ENCODE measurements around the gene AGT.
"Not testable (repeated sequence)": the region's sequence is repeated elsewhere in the genome, so short reads cannot be mapped to it uniquely, and the experiment has no call there.

Gene AGT

DNA sequence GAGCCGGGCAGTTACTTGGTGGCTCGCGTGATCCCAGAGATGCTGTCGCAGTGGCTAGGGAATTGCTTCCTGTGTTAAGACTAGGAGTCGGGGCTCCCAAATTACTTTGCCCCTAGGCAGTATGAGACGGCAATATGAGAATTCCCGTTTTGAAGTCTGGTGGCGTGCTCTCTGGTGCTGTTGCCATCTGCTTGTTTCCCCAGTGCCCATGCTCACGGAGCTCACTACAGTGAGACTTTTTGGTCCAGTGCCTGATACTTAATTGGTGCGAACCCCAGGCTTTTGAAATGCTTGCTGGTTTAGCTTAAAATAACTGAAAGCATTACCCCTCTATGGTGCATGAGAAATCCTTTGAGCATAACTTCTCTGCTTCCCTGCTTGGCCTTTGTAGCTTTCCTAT is 22.3 kb downstream of the AGT start:
- no peak for DNase-seq (ENCODE audit: low spot score)

DNA sequence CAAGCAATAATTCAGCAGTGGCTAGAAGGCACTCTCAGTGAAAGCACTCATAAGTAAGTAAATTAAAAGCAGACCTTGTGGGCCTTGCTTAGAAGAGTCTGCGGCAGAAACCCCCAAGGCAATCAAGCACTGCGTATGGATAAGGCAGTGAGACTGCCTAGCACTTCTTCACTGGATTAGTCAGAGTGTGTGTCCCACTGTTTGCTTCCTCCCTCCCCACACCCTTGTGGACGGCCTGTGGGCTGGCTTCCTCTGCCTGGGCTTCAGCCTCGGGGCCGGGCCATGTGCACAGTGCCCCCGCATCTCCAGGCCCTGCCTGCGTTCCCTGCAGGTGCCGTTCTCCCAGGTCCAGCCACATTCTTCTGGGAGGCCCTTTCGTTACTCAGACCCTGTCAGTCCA is 23.8 kb downstream of the AGT start:
- DNase-seq (ENCODE audit: low spot score) = no peak

DNA sequence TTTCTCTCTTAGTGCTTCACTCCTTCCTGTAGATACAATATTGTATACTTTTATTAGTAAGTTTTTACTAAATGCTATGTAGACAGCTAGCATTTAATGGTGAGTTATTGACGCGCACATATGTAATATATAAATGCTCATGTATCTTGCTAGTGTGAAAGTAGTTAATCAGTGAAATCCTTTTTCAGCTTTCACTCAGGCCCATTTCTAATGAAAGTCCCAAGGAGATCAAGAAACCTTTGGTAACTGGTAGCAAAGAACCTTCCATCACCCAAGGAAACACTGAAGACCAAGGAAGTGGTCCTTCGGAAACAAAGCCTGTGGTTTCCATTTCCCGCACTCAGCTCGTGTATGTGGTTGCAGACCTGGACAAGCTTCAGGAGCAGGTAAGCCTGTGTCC is 27.2 kb downstream of the AGT start:
- no peak for DNase-seq (ENCODE audit: low spot score)

DNA sequence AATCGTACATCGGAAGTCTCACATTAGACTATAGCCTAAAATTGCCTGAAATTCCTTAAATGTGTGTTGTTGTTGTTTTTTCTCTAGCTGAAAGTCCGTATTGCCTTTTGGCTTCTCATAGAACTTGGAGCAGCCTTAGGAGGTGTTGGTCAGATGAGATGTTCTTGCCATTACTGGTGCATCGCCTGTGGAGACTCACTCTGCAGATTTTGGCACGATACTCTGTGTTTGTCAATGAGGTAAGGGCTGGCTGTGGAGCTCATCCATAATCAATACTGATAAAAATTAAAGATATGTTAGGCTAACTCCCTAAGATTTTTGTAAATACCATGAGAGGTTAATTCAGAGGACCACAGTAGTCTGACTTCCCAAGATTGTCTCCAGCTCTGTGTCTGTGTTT is 28.9 kb downstream of the AGT start:
- no peak for DNase-seq (ENCODE audit: low spot score)

DNA sequence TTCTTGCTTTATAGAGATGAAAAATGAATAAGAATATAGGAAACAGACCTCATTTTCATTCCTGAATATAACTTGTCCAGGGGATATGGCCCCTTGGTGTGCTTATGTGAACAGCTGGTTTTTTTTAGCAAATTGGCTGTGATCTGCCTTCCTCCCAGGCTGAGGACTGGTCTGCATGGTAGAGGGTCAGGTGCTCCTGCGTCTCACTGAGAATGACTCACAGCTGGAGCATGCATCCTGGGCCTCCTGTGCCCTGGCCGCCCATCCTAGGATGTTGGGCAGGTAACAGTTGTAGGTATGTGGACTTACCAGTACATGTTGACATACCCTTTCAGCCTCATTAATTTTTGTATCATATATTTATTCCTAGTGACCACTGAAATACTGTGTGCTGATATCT is 29.8 kb downstream of the AGT start:
- no peak for DNase-seq (ENCODE audit: low spot score)

DNA sequence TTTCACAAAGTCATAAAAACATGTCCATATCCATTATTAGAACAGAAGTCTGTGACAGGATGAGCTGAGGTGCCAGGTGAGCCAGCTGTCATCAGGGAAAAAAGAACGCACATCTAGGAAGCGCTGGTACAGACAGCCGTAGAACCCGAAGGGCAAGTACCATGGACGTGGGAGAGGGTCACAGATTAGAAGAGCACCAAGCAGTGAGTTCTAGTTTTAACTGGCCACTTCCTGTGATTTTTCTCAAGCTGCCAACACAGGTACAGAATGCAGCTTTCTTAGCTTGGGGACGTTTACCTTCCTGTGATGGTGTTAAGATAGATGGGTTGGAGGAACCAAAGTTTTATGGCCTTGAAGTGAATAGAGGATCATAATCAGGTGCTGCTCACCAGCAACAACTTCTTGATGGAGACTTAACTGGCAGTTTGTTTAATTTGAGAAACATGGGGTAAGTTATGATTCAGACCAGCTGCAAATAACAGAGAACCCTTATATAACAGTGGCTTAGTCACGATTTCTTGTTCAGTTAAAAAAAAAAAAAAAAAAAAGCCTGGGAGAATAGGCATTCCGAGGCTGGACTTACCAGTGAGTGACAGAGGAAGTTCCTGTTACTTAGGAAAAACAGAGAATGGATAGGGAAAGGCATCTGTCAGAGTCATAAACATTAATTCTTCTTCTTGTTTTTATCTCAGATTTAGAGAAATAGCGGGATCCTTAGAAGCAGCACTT is 30.9 kb downstream of the AGT start:
- no peak for DNase-seq (ENCODE audit: low spot score)

DNA sequence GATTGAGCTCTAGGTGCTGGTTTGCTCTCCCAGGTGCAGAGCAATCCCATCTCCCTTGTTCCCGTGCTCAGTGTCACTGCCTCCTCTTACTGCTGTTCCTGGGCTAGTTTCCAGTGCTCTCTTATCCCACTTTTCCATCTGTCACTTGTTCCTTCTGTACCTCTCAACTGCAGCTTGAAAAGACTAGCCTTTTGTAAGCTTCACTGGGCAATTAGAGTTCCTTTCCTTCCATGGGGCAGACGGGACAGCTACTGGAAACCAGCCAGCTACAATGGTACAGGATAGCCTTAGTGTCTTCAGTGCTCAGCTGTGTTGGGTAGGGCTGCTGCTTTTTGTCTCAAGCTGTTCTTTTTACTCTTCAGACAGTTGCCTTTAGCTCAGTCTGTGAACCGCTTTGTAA is 31.6 kb downstream of the AGT start:
- DNase-seq (ENCODE audit: low spot score) = no peak

DNA sequence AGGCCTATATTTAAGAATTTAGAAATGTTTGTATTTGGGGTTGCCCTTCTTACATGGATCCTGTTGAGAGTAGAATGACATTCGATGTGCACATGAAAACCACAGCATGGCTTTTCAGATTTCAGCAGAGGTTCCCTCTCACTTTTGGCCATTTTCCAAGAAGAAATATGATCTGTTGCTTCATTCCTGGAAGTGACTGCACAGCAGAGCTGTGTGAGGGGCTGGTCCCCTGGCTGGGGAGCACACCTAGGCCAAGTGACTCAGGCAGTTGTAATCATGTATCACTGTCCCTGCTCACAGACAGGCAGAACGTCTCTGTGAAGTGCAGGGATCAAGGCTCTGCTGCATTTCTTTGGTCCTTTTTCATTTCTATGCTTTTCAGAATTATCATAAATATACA is 32.3 kb downstream of the AGT start:
- no peak for DNase-seq (ENCODE audit: low spot score)

DNA sequence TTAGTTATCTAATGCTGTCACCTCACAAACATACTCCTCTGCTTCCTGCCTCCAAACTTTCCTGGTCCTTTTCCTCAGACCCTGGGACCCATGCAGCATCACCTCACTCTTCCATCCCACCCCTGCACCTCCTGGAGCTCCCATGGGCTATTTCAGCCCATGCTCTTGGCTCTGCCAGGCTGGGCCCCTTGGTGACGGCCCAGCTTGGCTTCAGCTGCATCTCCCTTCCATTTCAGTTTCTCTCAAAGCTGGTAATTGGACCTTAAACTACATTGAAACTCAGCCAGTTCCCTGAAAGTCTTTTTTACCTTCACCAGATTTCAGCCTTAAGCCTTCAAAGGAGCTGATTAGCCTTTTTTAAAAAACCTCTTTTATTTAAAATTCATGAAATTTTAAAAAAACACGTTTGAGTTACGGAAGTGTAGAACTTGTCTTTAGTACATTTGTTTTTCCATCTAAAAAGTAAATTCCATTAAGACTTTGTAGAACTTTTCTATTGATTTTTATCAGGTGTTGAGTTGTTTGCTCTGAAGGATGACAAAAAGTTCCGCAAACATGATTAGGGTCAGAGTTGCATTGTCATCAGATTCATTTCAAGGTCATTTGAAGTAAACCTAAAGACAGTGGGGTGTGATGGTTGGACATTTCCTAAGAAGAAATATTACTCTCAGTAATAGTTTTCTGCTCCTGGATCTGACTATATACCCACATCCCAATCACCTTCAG is 33.5 kb downstream of the AGT start:
- DNase-seq (ENCODE audit: low spot score) = no peak

DNA sequence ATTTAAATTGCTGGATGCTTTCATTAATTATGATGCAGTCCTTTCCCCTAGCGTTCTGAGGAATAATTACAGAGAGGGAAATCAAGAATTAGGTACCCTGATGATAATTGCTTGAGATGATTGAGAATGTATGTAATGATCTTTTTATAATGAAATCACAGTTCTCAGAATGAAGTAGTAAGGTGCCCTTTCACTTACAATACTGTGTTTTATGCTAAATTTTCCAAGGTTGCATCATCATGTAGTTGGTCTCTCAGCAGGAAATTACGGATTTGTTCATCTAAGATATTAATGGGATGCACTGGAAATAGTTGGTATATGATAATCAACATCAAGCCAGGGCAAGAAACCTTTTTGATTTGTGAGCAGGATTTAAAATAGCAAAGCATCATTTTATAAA is 34.1 kb downstream of the AGT start:
- no peak for DNase-seq (ENCODE audit: low spot score)

DNA sequence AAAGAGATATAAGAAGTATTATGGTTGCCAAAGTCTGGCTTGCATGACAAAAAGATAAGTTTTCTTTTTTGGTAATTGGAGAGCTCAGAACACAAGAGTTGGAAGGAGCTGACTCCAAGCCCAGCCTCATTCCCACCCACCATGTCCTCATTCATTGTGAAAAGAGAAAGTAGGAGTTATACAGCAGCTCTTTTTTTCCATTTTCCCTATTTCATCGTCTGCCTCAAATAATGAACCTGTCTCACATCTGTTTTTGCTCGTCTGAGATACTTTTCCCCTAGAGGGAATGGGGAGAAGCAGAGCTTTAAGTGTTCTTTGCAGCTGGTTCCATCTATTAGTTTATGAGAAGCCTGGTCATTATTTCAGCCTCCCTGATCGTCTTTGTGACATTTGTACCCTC is 34.7 kb downstream of the AGT start:
- DNase-seq (ENCODE audit: low spot score) = no peak

DNA sequence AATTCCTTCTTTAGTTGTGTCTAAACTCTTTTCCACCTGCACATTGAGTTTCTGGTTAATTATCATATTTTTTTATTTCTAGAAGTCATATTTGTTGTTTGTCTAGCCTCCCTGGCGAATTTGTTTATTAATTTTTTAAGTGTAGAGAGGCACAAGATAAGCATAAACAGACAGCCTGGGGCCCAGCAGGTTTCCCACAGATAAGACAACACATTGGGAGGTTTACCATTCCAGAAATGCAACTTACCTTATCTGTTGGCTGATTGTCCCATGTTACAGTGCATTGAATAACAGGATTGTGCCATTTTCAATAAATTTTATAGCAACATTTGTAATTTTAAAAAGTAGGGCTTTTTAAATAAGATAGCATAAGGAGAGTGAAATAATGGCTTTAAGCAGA is 36.7 kb downstream of the AGT start:
- DNase-seq (ENCODE audit: low spot score) = peak; percentile 38

DNA sequence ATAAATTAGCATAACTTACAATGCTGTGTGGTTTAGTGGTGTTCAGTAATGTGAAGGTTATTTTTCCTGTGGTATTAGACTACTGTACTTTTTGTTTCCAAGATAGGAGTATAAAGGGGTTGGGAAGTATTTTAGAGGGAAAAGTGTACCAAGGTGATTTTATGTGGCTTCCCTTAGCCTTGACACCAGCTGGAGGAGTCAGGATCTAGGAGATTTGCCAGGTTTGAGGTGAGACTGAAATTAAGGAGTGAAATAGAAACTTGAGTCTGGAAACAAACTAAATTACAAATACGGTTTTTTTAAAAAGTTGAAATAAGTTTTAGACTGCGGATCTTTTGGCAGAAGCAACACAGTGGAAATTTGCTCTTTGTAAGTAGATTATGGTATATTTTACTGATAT is 39.3 kb downstream of the AGT start:
- no peak for DNase-seq (ENCODE audit: low spot score)

DNA sequence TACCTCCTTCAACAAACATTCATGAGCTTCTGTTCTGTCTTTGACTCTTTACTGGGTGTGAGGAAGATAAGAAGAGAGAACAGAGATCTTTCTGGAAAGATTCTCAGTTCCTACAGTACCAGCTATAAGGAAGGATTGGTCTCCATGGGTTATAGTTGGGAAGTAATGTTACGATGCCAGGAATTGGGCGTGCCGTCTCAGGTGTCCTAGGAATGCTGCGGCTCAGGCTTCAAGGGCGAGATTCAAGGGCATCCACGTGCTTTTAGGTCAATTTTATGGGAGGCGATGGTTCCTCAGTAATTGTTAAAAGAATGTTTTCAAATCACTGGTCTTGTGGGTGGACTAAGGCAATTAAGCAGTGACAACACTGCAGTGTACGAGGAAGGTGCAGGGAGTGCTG is 44.4 kb downstream of the AGT start:
- DNase-seq (ENCODE audit: low spot score) = no peak

DNA sequence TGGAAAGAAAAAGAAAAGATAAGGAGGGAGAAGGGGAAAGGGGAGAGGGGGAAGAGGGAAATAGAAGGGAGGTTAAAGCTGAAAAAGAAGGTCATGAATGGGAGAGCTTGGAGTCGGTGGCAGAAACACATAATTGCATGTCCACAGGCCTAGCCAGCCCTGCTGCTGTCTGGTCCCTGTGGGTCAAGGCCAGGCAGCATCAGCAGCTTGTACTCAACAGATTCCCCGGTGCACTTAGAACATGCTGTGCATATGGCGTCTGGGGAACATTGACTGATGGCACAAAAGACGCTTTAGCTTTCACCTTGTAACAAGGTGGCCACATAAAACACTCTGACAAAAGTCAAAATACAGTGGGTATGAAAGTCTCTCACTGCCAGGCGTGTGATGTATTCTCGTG is 45.7 kb downstream of the AGT start:
- no peak for DNase-seq (ENCODE audit: low spot score)

DNA sequence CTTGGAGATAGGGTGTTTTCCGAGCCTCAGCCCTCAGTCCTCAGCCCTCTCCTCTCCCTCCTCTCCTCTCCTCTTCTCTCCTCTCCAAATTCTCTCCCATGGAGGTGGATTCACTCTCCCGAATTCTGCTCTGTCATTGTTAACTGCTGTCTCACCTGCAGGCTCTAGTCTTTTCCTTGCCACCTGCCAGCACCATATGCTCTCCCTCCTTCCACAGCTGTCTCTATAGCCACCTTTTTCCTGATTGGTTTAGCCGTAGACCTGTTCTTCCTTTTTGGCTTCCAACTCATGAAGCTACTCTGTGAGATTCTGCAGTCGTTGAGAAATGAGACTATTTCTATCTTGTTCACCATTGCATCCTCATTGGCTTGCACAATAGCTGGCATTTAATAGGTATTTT is 51.9 kb downstream of the AGT start:
- no peak for DNase-seq (ENCODE audit: low spot score)

DNA sequence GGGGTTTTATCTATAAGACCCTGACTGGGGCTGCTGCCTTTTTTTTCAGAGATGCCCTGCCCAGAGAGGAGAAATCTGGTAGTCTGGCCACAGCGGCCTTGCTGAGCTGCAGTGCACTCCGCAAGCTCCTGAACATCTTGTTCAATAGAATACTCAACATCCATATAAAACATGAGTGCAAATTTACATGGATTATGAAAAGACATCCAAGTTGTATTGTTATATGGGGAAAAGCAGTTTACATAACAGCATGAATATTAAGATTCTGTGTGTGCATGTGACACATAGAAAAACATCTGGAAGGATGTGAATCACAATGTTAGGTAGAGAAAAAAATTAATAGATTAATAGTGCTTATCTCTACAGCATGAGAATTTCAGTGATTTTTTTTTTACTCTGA is 55.2 kb downstream of the AGT start:
- DNase-seq (ENCODE audit: low spot score) = no peak

DNA sequence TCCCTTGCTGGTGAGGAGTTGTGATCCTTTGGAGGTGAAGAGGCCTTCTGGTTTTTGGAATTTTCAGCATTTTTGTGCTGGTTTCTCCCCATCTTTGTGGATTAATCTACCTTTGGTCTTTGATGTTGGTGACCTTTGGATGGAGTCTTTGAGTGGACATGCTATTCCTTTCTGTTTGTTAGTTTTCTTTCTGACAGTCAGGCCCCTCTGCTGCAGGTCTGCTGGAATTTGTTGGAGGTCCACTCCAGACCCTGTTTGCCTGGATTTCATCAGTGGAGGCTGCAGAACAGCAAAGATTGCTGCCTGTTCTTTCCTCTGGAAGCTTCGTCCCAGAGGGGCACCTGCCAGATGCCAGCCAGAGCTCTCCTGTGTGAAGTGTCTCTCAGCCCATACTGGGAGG is 55.8 kb downstream of the AGT start:
- DNase-seq (ENCODE audit: low spot score) = not testable (repeated sequence)

DNA sequence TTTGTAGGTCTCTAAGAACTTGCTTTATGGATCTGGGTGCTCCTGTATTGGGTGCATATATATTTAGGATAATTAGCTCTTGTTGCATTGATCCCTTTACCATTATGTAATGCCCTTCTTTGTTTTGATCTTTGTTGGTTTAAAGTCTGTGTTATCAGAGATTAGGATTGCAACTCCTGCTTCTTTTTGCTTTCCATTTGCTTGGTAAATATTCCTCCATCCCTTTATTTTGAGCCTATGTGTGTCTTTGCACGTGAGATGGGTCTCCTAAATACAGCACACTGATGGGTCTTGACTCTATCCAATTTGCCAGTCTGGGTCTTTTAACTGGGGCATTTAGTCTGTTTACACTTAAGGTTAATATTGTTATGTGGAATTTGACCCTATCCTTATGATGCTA is 57.2 kb downstream of the AGT start:
- not testable (repeated sequence) for DNase-seq (ENCODE audit: low spot score)
